Fibroblast of mammary gland (primary cell): ENCODE results near the gene TMOD1.

Experiments
- DNase-seq: peaks from one replicate; pipeline ENCODE4 v3.0.0-alpha.2; 2010; ENCODE audit warnings: low read depth
- H3K4me3 ChIP-seq: 2 replicates; pipeline ENCODE4 v1.5.1; 2011; ENCODE audit warnings: low read depth, mild to moderate bottlenecking, low read length, moderate library complexity; ENCODE audit not compliant: control insufficient read depth
- CTCF ChIP-seq: conservative IDR thresholded peaks from 2 replicates; pipeline ENCODE4 v1.5.1; 2011; ENCODE audit warnings: low read depth, low read length, inconsistent platforms; ENCODE audit not compliant: control insufficient read depth, insufficient read depth

The TMOD1 gene

GRCh38 chr9:97632985-97633858 lies 131.8 kb downstream of the TMOD1 start, which contains the start of the genes NCBP1 and TSTD2:
Gene NCBP1 (plus strand): TSS chr9:97633821. CDS start chr9:97633882, 61 bp downstream.
Gene TSTD2 (minus strand): TSS chr9:97633368. CDS start chr9:97627562, 5,806 bp downstream.
- no peak for TF ChIP-seq CTCF
- H3K4me3 ChIP-seq: peak within 1 kb of the TSS; percentile 93
- DNase-seq: peak; percentile 95

DNA sequence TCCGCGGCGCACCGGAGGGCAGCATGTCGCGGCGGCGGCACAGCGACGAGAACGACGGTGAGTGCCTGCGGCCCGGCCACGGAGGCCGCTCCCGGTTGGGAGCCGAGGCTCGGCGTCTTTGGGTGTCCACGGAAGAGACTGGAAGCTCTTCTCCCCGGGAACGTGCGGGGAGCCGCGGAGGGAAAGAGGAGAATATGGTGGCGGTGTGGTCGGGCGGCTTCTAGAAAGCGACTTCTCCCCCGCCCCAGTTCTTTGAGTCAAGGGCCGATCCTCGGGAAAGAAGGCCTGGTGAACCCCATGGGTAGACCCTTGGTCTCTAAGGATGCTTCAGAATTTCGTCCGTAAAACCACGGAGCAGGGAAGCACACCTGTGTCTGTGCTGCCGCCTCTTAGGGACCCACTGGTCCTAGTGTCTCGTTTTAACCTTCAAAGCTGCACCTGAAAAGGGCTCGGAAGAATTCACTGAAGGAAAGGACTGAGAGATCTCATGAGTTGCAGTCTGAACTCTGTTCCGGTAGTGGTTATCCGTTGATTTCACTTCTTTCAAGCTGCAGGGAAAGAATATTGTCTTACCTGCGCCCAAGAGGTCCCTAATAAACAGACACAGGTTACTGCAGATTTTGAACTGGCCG lies 132.5 kb downstream of the TMOD1 start:
- DNase-seq: no peak
- no peak for TF ChIP-seq CTCF
- H3K4me3 ChIP-seq: peak overlapping the region; percentile 93

DNA sequence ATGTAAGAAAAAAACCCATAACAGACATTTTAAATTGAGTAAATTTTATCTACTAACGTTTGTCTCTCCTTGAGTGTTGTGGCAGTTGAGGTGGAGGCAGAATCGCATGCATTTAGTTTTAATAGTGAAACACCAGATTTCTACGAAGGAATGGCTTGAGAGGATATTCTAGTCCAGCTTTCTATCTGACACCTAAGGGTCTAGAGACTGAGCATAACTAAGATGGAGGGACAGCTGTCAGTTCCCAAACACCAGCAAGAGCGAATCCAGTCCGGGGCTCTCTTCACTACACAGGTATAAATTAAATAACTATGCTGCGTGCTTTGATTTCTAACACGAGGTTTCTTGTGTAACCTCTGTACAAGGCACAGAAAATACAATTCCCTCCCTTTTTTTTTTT lies 133.6 kb downstream of the TMOD1 start:
- no peak for DNase-seq
- H3K4me3 ChIP-seq: peak overlapping the region; percentile 93
- TF ChIP-seq CTCF: no peak

DNA sequence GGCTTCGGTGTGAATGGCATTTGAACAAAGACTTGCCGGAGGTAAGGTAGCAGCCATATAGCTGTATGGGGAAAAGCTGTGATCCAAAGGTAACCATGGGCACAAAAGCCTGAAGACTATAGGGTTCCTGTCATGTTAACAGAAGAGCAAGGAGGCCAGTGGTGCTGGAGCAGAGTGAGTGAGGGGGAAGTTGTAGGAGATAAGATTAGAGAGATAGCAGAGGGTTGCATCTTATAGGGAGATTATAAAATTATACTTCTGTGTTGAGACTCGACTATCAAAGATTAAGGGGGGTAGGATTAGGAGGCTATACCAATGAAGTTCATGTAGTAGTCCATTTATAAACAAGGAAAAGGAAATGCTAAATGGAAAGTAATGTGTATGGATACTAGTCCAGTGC lies 135.4 kb downstream of the TMOD1 start:
- no peak overlapping the region for H3K4me3 ChIP-seq
- DNase-seq: no peak
- no peak for TF ChIP-seq CTCF

- no peak for DNase-seq
- no peak overlapping the region for H3K4me3 ChIP-seq
- peak; percentile 21 for TF ChIP-seq CTCF
Observed at GRCh38 chr9:97638666-97639065, 137.2 kb downstream of the TMOD1 start.

GRCh38 chr9:97640325-97640724 lies 138.9 kb downstream of the TMOD1 start:
- no peak overlapping the region for H3K4me3 ChIP-seq
- TF ChIP-seq CTCF: no peak
- no peak for DNase-seq
